Germinal center (tissue), 1 donor: Measurements from ENCODE around the gene GPR108.
"Not testable (repeated sequence)": the region's sequence is repeated elsewhere in the genome, so short reads cannot be mapped to it uniquely, and the experiment has no call there.

Source experiments
- DNase-seq: peaks from one replicate; pipeline ENCODE4 v3.0.0; 2012; ENCODE audit warnings: mixed read lengths, low spot score

Gene GPR108

DNA sequence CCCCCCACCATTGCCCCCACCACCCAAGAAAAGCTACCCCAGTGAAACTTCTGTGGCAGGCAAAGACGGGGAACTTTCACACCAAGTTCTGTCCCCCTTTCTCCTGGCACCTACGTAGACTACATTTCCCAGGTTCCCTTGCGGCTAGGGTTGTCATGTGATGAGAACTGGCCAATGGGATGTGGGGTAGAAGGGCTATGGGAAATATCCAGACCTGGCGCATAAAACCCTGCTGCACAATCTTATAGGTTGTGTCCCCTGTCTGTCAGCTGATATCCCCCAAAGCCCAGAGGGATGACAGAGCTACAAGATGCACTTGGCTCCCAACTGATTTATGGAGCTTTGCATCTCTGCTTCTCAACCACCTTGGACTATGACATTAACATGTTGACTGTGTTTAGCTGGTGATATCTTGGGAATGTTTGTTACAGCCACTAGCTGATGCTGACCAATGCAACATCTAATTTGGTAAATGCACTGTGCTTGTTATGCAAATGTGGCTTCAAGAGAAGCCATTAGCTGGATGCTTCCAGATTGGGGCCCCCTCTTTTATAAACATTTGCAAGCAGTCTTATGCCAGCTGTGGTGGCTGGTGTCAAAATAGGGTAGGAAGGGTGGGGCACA, 23.8 kb upstream of the GPR108 start:
- peak; percentile 54 for DNase-seq

DNA sequence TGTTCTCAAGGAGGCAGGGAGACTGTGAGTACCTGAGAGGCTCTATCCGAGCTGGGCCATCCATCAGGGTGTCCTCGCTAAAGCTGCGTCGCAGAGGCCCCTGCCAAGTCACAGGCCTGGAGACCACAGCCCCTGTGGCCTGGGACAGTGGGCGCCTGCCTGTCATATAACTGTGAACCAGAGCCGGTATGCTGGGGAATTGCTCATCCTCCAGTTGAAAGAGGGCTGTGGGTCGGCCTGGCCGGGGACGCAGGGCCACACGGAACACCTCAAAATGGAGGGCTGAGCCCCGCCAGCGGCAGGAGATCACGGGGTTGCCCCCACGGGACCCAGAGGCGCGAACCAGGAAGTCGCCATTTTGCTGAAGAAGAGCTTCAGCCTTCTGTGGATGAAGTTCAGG, 23.2 kb upstream of the GPR108 start:
- DNase-seq, result no peak

DNA sequence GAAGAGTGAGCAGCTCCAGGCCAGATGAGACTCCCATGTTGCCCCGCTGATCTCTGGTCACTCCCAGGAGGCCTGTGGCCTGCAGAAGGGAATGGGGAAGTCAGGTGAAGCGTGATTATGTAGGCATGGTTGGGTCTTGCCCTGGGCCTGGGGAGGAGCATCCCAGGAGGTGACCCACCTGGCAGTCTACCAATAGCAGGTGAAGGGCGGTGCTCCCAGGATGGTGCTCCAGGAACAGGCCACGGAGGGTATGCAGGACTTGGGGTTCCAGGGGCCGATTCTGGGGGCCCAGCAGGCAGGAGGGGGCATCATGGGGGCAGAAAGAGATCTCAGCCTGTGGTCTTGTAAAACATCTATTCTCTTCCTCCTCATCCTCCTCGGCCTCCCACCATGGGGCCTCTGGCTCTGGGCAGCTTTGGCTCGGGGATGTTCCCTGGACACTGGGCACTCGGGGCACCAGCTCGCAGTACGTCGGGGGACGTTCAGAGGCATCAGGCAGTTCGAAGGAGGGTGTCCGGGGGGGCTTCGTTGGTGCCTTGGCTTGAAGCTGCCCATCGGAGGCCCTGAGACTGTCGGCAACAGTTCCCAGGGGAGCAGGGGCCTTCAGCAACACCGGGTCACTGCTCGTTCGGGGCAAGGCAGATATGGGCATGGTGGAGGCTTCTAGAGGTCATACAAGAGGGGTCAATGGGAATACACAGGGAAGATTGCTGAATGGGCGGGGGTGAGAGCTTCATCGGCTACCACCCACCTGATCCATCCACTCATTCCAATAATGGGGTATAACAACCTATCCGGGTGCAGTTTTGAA, 17.5 kb upstream of the GPR108 start:
- DNase-seq, result no peak

DNA sequence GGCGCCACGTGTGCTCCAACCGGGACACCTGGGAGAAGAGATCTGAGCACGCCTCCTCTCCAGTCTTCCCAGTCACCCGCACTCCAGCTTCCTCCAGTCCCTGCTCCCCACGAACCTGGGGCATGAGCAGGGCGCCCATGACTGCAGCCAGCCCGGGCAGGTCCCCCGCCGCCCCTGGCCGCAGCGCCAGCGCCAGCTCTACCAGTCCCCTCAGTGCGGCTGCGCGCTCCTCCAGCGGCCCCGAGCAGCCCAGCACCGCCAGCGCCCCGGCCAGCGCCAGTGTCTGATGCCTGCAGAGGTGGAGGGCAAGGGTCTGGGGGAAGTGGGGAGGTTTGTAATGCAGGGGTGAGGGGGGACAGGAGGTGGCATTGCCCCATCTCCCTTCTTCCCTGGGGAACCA, 16.8 kb upstream of the GPR108 start:
- no peak for DNase-seq

DNA sequence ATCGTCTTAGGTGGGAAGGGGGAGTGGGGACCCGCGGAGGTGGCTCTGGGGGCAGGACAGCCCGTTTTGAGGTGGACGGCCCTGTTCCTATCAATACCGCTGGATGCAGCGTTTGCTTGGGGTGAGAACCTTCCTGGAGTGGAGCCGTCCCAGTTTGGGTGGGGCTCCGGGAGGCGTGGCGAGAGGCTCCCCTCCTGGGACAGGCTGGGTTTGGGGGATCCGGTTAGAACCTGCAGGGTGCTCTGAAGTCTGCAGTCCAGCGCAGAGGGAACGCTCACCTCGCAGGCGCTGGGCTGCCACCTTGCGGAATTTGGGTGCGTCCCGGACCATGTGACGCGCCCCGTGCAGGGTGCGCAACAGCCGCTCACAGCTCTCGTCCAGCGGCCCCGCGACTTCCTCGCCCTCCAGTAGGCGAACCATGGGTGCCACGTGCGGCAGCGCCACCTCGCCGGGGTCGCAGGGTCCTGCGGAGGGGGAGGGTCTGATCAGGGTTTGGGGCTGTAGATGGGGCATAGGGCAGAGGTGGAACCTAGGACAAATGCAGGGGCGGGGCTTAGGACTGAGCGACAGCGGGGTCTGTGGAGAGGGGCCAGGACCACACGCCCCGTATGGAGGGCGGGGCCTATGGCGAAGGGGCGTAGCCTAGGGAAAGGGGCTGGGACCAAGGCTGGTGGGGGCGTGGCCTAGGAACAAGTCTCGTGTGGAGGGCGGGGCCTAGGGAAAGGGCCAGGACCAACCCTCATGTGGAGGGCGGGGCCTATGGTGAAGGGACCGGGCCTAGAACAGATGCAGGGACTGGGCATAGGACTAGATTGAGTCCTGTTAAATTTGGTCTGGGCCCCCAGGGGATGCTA, 16.0 kb upstream of the GPR108 start:
- DNase-seq, result peak; percentile 91

DNA sequence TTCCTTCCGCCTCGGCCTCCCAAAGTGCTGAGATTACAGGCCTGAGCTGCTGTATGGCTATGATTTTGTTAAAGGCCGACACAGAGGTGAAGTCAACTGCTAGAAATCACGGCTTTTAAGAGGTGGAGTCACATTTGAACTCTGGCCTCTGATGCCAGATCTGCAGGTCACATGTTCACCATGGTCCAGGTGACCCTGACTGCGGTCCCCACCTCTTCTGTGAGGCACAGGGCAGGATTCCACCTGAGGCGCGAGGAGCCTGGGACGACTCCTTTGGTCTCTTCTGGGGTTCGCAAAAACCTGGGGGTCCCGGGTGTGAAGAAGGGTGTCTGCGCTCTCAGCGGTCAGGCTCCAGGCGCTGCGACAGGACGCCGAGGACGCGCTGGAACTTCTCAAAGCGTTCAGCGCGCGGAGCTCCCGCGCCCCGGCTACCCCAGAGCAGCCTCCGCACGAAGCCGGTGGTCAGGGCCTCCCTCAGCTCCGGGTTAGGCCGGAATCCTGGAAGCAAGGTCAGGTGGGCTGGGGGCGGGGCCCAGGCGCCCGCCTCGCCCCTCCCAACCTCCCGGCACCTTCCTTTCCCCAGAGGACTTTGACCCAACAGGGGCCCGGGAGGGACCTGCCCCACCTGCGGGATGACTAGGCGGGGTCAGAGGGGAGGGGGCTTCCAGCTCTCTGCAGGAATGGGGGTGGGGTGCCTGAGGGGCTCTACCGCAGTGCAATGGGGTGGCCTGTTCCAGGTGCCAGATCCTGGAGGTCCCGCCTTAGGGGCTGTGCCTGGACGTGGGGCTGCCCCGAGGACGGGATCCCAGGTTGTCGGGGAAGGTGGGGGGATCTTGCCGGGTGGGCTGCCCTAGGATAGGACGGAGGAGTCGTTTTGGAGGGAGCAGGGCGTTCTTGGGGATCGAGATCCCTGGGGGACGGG, 15.1 kb upstream of the GPR108 start:
- no peak for DNase-seq

DNA sequence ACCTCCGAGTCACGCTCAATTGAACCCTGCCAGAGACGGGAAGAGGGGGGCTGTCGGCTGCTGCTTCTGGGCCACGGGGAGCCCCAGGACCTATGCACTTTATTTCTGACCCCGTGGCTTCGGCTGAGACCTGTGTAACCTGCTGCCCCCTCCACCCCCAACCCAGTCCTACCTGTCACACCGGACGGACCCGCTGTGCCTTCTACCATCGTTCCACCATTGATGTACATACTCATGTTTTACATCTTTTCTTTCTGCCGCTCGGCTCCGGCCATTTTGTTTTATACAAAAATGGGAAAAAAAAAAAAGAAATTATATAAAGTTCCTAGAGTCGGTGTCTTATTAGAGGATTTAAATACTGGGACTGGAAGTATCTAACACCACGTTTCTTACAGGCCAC, 13.8 kb upstream of the GPR108 start:
- no peak for DNase-seq

DNA sequence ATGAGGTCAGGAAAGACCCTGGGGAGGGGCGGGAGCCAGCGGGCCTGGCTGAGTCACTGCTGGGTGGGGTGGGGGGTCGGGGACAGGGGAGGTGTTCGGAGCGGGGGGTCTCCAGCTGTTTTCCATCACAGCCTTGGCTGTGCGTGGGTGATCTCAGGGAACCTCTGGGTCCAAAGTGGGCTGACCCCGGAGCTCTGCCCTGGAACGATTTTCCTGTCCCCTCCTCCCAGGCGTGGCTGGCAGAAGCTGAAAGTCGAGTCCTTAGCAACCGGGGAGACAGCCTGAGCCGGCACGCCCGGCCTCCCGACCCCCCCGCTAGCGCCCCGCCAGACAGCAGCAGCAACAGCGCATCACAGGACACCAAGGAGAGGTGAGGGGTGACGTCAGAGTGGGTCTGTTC, 12.7 kb upstream of the GPR108 start:
- DNase-seq, result no peak

DNA sequence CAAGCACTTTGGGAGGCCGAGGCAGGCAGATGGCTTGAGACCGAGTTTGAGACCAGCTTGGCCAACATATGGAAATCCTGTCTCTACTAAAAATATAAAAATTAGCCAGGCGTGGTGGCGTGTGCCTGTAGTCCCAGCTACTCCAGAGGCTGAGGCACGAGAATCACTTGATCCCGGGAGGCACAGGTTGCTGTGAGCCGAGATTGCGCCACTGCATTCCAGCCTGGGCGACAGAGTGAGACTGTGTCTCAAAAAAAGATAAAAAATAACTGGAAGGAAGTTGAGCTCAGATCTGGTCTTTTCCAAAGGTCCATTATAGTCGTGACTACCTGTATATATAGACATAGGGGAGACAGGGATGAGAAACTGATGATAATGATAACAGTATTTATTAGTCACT, 11.2 kb upstream of the GPR108 start:
- DNase-seq, result not testable (repeated sequence)

DNA sequence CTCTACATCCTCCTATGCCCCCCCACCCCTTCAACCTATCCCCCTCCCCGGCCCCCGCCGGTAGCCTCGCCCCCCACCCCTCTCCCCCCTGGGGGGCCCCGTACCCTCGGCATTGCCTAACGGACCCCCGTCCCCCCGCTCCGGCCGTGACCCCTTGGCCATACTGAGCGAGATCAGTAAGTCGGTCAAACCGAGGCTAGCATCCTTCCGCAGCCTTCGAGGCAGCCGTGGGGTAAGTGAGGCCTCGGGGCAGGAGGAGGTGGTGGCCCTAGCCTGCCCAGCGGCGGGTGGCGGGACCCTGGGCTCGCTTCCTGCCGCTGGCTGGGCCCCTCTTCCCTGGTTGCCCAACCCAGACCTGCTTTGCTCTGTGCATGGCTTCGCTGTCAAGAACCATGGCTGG, 8.6 kb upstream of the GPR108 start:
- no peak for DNase-seq

DNA sequence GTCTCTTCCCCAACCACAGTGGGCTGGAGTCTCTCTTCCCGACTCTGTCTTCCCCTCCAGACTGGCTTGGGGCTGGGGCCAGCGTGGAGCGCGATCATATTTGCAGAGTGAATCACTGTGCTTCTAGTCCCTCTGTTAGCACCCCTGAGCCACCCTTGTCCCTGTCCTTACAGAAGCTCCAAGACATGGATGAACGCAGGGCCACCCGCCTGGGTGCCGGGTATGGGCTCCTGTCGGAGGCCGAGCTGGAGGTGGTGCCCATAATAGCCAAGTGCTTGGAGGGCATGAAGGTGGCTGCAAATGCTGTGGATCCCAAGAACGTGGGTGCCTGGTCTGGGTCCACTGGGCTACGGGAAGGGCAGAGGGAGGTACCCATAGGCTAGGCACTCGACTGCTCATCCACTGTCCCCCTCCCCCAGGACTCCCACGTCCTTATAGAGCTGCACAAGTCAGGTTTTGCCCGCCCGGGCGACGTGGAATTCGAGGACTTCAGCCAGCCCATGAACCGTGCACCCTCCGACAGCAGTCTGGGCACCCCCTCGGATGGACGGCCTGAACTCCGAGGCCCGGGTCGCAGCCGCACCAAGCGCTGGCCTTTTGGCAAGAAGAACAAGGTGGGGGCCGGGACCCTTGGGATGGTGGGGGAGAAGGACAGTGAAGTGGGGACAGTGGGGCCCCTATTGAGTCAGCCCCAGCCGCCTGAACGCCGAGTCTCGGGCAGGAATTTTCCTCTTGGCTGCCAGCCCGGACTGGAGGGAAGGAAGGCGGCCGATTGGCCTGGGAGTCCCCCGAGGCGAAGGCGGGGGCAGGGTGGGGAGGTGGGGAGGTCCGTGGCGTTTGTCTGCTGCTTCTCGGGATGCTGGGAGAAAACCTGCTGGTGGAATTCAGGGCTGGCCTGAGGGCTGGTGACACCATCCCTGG, 7.3 kb upstream of the GPR108 start:
- DNase-seq, result no peak

DNA sequence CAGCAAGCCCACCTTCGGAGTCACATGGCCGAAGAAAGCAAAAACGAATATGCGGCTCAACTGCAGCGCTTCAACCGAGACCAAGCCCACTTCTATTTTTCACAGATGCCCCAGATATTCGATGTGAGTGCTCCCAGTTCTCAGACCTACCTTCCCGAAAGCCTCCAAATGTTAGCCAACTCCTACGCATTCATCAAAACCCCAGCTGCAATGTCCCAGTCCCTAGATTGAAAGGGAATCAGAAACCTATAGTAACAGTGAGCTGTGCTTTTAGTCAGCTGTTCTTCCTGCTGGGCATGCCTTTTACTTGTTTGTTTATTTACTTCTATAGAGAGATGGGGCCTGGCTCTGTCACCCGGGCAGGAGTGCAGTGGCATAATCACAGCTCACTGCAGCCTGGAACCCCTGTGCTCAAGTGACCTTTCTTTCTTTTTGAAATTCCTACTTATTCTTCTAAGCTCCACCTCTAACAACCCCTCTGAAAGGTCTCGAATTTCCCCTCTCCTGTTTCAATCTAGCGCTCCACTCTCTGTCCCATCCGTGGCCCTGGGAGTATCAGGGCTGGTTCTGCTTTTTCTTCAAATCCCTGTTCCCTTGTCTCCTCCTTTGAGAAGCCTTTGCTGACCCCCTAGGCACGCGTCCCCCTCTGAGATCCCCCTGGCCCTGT, 6.5 kb upstream of the GPR108 start:
- DNase-seq, result no peak

DNA sequence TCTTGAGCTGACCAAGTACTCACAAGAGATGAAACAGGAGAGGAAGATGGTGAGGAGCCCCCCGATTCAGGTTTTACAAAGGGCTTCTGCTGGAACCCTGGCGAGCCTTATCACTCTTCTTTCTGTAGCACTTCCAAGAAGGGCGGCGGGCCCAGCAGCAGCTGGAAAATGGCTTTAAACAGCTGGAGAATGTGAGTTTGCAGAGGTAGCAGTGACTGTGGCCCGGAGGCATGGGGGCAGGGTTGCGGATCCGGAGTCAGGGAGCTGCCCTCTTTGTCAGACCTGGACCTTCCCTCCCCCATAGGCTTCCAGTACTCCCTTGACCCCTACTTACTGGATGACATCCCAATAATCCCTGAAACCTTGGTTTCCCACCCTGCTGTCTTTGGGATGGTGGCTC, 5.7 kb upstream of the GPR108 start:
- no peak for DNase-seq

DNA sequence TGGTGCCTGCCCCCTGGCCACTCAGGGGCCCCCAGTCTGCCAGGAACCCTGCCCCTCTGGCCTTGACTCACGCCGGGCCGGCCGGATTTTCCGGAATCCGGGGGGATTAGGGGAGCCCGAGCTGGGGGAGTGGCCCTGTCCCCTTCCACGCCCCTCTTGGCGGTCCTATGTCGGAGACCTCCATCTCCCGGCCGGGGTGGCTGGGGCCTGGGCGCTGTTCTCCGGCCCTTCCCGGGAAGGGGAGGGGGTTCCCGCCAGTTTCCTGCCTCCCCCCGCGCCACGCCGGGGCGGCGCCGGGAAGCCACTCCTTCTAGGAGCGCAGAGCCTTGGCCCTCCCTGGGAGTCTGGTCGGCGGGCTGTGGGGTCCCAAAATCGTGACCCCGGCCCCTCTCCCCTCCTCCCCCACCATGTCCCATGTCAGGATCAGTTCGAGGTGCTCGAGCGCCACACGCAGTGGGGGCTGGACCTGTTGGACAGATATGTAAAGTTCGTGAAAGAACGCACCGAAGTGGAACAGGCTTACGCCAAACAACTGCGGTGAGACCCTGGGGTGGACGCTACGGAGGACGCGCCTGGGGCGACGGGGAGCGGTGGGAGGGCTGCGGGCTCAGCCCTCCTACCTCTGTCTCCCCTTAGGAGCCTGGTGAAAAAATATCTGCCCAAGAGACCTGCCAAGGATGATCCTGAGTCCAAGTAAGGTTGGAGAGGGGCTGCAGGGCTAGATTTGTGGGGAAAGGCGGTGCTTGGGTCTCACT, 3.4 kb upstream of the GPR108 start:
- peak; percentile 54 for DNase-seq

DNA sequence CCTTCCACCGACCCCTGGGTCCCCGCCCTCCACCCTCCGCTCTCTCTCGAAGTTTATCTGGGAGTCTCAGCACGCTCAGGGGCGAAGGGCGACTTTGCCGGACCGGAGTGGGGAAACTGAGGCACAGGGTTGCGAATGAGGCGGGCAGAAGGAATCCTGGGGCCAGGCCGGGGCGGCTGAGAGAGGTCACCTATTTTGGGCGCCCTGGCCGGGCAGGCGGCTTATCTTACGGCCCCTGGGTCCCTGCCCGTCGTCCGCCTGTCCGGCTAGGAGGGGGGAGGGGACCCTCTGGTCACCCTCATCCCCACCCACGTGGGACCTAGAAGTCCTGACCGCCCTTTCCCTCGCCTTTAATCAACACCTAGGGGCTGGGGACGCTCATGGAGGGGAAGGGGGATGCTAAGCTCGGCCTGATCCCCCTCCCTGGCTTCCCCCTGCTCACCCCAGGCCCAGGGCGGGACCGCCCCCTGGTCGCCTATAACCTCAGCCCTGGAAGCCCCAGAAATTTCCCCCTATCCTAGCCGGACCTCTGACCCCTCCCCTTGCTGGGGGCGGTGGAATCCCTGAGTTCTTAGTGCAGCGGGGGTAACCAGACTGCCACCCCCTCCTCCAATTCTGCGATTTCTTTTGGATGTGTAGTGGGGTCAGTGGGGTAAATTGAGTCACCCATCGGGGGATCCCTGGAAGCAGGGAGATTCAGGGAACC, 2.7 kb upstream of the GPR108 start:
- DNase-seq, result no peak

DNA sequence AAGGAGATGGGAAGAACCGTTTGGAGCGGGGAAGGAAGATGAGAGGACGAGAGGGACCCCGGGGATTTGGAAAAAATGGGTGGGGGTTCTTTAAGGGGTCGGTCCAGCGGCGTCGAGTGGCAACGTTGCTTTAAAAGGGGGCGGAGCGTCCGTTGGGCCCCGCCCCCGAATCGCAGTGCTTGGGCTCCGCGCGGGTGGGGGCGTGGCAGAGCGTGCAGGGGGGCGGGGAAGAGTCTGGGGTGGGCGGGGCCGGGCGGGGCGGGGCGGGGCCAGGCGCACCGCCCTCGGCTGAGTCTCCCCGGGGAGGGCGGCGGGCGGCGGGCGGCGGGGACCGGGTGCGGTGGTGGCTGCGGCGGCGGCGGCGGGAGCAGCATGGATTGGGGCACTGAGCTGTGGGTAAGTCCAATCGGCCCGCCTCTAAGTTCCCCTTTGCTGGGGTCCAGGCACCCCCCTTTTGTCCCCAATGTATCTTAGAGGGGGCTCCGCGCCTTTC, 2.1 kb upstream of the GPR108 start, which contains the start of gene TRIP10:
TSS of gene TRIP10 (plus strand) at position 291 of the 493 bp plus-strand sequence. CDS start at position 373, 82 bp downstream.
- peak; percentile 93 for DNase-seq

DNA sequence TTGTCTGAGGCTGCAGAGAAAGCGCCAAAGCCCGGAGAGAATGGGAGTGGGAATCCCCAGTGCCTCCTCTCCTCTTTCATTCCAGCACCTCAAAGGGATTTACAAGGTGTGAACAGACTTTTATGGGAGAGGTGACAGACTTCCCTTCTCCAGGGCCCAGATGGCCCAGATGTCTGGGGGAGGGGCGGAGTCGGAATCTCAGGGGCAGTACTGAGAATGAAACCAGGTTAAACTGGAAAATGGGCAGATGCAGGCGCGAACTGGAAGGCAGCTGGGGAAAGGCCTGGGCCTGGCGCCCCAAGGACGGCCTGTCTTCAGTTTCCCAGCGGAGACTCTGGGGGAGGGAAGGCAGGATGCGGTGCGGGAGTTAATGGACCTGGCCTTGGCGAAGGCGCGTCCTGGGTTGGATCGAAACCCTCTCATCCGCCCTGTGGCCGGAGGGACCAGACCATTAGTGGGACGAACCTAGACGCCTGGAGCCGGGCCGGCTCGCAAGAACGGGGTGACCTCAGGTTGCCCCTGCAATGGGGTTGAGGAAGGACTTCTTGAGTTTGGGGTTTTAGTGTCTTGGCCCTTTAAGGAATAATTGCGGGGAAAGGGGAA, 1.5 kb upstream of the GPR108 start:
- DNase-seq, result no peak
